HS-5 (cell line): ENCODE results near the gene KAZN.

Experiments used
- DNase-seq: peaks from one replicate; pipeline ENCODE4 v3.0.0-alpha.2; 2012; ENCODE audit warnings: low read depth

The KAZN gene

GRCh38 chr1:14987829-14988603 lies 389.5 kb downstream of the KAZN start:
- no peak for DNase-seq

GRCh38 chr1:14988636-14989035 lies 390.2 kb downstream of the KAZN start:
- DNase-seq, result no peak

- DNase-seq, result no peak
Observed at GRCh38 chr1:14989931-14990728, 391.6 kb downstream of the KAZN start.

- DNase-seq, result no peak
Observed at GRCh38 chr1:14993414-14993813, 394.9 kb downstream of the KAZN start.

GRCh38 chr1:14994148-14994547 lies 395.7 kb downstream of the KAZN start:
- no peak for DNase-seq

- no peak for DNase-seq
Observed at GRCh38 chr1:14994841-14995437, 396.5 kb downstream of the KAZN start.

GRCh38 chr1:14996133-14997050 lies 397.9 kb downstream of the KAZN start:
- peak; percentile 55 for DNase-seq

GRCh38 chr1:14997646-14998276 lies 399.3 kb downstream of the KAZN start:
- no peak for DNase-seq

GRCh38 chr1:14999441-14999840 lies 401.0 kb downstream of the KAZN start:
- no peak for DNase-seq

- no peak for DNase-seq
Observed at GRCh38 chr1:15000030-15000429, 401.5 kb downstream of the KAZN start.

- no peak for DNase-seq
Observed at GRCh38 chr1:15000671-15001070, 402.2 kb downstream of the KAZN start.

GRCh38 chr1:15001317-15001915 lies 402.9 kb downstream of the KAZN start:
- no peak for DNase-seq

GRCh38 chr1:15002325-15002724 lies 403.8 kb downstream of the KAZN start:
- no peak for DNase-seq

GRCh38 chr1:15004396-15004795 lies 405.9 kb downstream of the KAZN start:
- DNase-seq, result no peak

- no peak for DNase-seq
Observed at GRCh38 chr1:15005116-15005515, 406.6 kb downstream of the KAZN start.

GRCh38 chr1:15007368-15007767 lies 408.9 kb downstream of the KAZN start:
- DNase-seq, result no peak

- DNase-seq, result no peak
Observed at GRCh38 chr1:15007842-15008241, 409.4 kb downstream of the KAZN start.

- DNase-seq, result no peak
Observed at GRCh38 chr1:15008783-15009729, 410.6 kb downstream of the KAZN start.

GRCh38 chr1:15011160-15011559 lies 412.7 kb downstream of the KAZN start:
- DNase-seq, result no peak

- no peak for DNase-seq
Observed at GRCh38 chr1:15011661-15012060, 413.2 kb downstream of the KAZN start.
